CD1c-positive myeloid dendritic cell (primary cell): ENCODE data around the gene MCF2L2.

Source experiments
- DNase-seq: peaks from one replicate; pipeline ENCODE4 v3.0.0-alpha.2; 2016; ENCODE audit errors: extremely low spot score

MCF2L2 gene

GRCh38 chr3:183327343-183327742 is 101.1 kb downstream of the MCF2L2 start:
- DNase-seq = no peak

GRCh38 chr3:183324083-183324482 is 104.3 kb downstream of the MCF2L2 start:
- DNase-seq = no peak

- DNase-seq = no peak
These were observed 109.0 kb downstream of the MCF2L2 start for GRCh38 chr3:183319371-183319770.

GRCh38 chr3:183318877-183319276 is 109.5 kb downstream of the MCF2L2 start:
- peak; percentile 25 for DNase-seq

GRCh38 chr3:183317886-183318865 is 110.2 kb downstream of the MCF2L2 start:
- peak; percentile 17 for DNase-seq

GRCh38 chr3:183317271-183317670 is 111.1 kb downstream of the MCF2L2 start:
- DNase-seq = no peak

GRCh38 chr3:183315739-183316138 is 112.7 kb downstream of the MCF2L2 start:
- no peak for DNase-seq

- no peak for DNase-seq
These were observed 114.7 kb downstream of the MCF2L2 start for GRCh38 chr3:183313764-183314163.

GRCh38 chr3:183313351-183313750 is 115.1 kb downstream of the MCF2L2 start:
- peak; percentile 71 for DNase-seq

- no peak for DNase-seq
These were observed 116.0 kb downstream of the MCF2L2 start for GRCh38 chr3:183312433-183312832.

- DNase-seq = no peak
These were observed 117.5 kb downstream of the MCF2L2 start for GRCh38 chr3:183310936-183311335.

- no peak for DNase-seq
These were observed 119.1 kb downstream of the MCF2L2 start for GRCh38 chr3:183309276-183309675.

GRCh38 chr3:183308751-183309150 is 119.7 kb downstream of the MCF2L2 start:
- DNase-seq = peak; percentile 46

GRCh38 chr3:183307749-183308148 is 120.7 kb downstream of the MCF2L2 start:
- no peak for DNase-seq

- peak; percentile 95 for DNase-seq
These were observed 121.4 kb downstream of the MCF2L2 start for GRCh38 chr3:183306798-183307671.

- peak; percentile 51 for DNase-seq
These were observed 124.7 kb downstream of the MCF2L2 start for GRCh38 chr3:183303690-183304089.

GRCh38 chr3:183301937-183302580 is 126.4 kb downstream of the MCF2L2 start:
- peak; percentile 46 for DNase-seq

GRCh38 chr3:183300996-183301562 is 127.3 kb downstream of the MCF2L2 start:
- DNase-seq = no peak

GRCh38 chr3:183299976-183300375 is 128.4 kb downstream of the MCF2L2 start:
- no peak for DNase-seq

GRCh38 chr3:183298701-183299153 is 129.7 kb downstream of the MCF2L2 start:
- peak; percentile 84 for DNase-seq

GRCh38 chr3:183296944-183297343 is 131.5 kb downstream of the MCF2L2 start:
- no peak for DNase-seq
